HepG2 (cell line): Measurements from ENCODE around the gene TMOD3. TPM values are rescaled to one million over a fixed set of nuclear protein-coding genes. Genes with fewer than 3 reads are reported as not detected.

Experiments used
- ATAC-seq: fragments of 200-7000 bp; cut with Tn5 transposase; 3 replicates; pipeline ENCODE4 v1.9.1; 2020; ENCODE audit warnings: mild to moderate bottlenecking, moderate library complexity
- BruUV-seq: library from RNA; stranded (reverse); fragments of 400-500 nt; replicated peaks from 2 replicates; lab custom pipeline; 2021; lab: Mats Ljungman, UMichigan
- CTCF ChIA-PET: fragments of 300-600 bp; formaldehyde crosslinking; extraction: SDS; loops from one replicate; lab custom pipeline; 2021; ENCODE audit warnings: low total read pairs, inconsistent platforms, low intra/inter-chr PET ratio; lab: Yijun Ruan, JAX
- POLR2A ChIA-PET: fragments of 350-600 bp; sonication (Branson Sonifier 250); formaldehyde crosslinking; loops from one replicate; lab custom pipeline; 2020; ENCODE audit warnings: antibody characterized with exemption, inconsistent platforms; lab: Yijun Ruan, JAX
- DNase-seq: peaks from one replicate; pipeline ENCODE4 v3.0.0-alpha.2; 2015; ENCODE audit warnings: low spot score
- FAIRE-seq: peaks from 3 replicates; lab custom pipeline; 2011; peaks lifted over from hg19 to GRCh38; lab: Jason Lieb, UNC
- H2AFZ ChIP-seq: one replicate; pipeline ENCODE4 v1.6.1; 2011; ENCODE audit warnings: low read length, inconsistent platforms
- H3K27ac ChIP-seq: fragments of 300-600 bp; 3 replicates; pipeline ENCODE4 v1.8.0; 2011; ENCODE audit warnings: mixed run types, mild to moderate bottlenecking, mixed read lengths, low read length, inconsistent platforms; ENCODE audit not compliant: insufficient read depth; ENCODE audit errors: extremely low read length
- H3K27me3 ChIP-seq, 2 experiments: fragments of 200-600 bp in 1 of 2; 2 replicates in 1 of 2; 3 replicates in 1 of 2; pipeline versions ENCODE4 v1.6.0 to v1.8.0; 2011; ENCODE audit warnings: low read length in 2 of 2, mild to moderate bottlenecking in 2 of 2, moderate library complexity in 2 of 2, inconsistent platforms in 1 of 2; ENCODE audit not compliant: insufficient read depth in 2 of 2, control insufficient read depth in 1 of 2
- H3K36me3 ChIP-seq, 2 experiments: fragments of 200-600 bp in 1 of 2; replicated peaks in 1 of 2; 2 replicates in 1 of 2; 3 replicates in 1 of 2; pipeline versions ENCODE4 v1.5.1 to v1.8.0; 2011; ENCODE audit warnings: low read length in 2 of 2, inconsistent platforms in 1 of 2; ENCODE audit not compliant: insufficient read depth in 2 of 2, control insufficient read depth in 1 of 2
- H3K4me1 ChIP-seq: 2 replicates; pipeline ENCODE4 v1.5.1; 2012; ENCODE audit warnings: low read length, inconsistent platforms; ENCODE audit not compliant: insufficient read depth
- H3K4me2 ChIP-seq: 2 replicates; pipeline ENCODE4 v1.6.0; 2011; ENCODE audit warnings: low read depth, low read length, inconsistent platforms
- H3K4me3 ChIP-seq, 3 experiments: fragments of 200-600 bp in 1 of 3; sonication (generic), shearing (Covaris generic) in 1 of 3; replicated peaks in 1 of 3; 2 replicates each; pipeline ENCODE4 v1.5.1; 2011 to 2016; ENCODE audit warnings: low read length in 3 of 3, inconsistent platforms in 2 of 3, low read depth in 2 of 3, mild to moderate bottlenecking in 2 of 3, control low read depth in 1 of 3, mixed read lengths in 1 of 3; ENCODE audit not compliant: insufficient read depth in 1 of 3
- H3K79me2 ChIP-seq: one replicate; pipeline ENCODE4 v1.6.1; 2011; ENCODE audit warnings: low read length, inconsistent platforms; ENCODE audit not compliant: insufficient read depth
- H3K9ac ChIP-seq: 2 replicates; pipeline ENCODE4 v1.6.0; 2011; ENCODE audit warnings: mild to moderate bottlenecking, low read depth, low read length, inconsistent platforms; ENCODE audit not compliant: insufficient read depth
- H3K9me3 ChIP-seq: 2 replicates; pipeline ENCODE4 v1.5.1; 2012; ENCODE audit warnings: mild to moderate bottlenecking, low read length
- H4K20me1 ChIP-seq: 2 replicates; pipeline ENCODE4 v1.6.0; 2011; ENCODE audit warnings: inconsistent platforms, mild to moderate bottlenecking, low read length, moderate library complexity; ENCODE audit not compliant: insufficient read depth
- ARHGAP35 ChIP-seq: sonication (generic); formaldehyde crosslinking; IDR thresholded peaks from 2 replicates; pipeline ENCODE4 v1.9.0; 2022; ENCODE audit warnings: mild to moderate bottlenecking, inconsistent platforms, moderate library complexity, missing genetic modification reagents, borderline replicate concordance
- CEBPG ChIP-seq: IDR thresholded peaks from 2 replicates; pipeline ENCODE4 v1.6.1; 2016
- EED ChIP-seq: sonication (generic); formaldehyde crosslinking; IDR thresholded peaks from 2 replicates; pipeline ENCODE4 v1.5.0; 2020; ENCODE audit warnings: mild to moderate bottlenecking, missing genetic modification reagents
- ELF4 ChIP-seq: sonication (generic); formaldehyde crosslinking; IDR thresholded peaks from 2 replicates; pipeline ENCODE4 v1.5.0; 2020; ENCODE audit warnings: missing genetic modification reagents, mild to moderate bottlenecking, moderate library complexity, borderline replicate concordance
- FIP1L1 ChIP-seq: fragments of 200-400 bp; formaldehyde crosslinking; IDR thresholded peaks from 2 replicates; pipeline ENCODE4 v1.6.1; 2018; ENCODE audit warnings: low read depth, mild to moderate bottlenecking, low read length, moderate library complexity, borderline replicate concordance; ENCODE audit not compliant: insufficient read depth
- MAFK ChIP-seq, 2 experiments: IDR thresholded peaks in 1 of 2; conservative IDR thresholded peaks in 1 of 2; 2 replicates each; pipeline ENCODE4 v1.6.1; 2011; ENCODE audit warnings: improper control_type of control experiment in 2 of 2, low read length in 2 of 2
- NCOR1 ChIP-seq: fragments of 200-600 bp; sonication (generic); IDR thresholded peaks from 2 replicates; pipeline ENCODE4 v1.7.0; 2017; ENCODE audit warnings: antibody characterized with exemption, low read length, borderline replicate concordance
- NKX3-1 ChIP-seq: sonication (generic); formaldehyde crosslinking; IDR thresholded peaks from 2 replicates; pipeline ENCODE4 v1.5.0; 2020; ENCODE audit warnings: missing genetic modification reagents
- SETDB1 ChIP-seq: sonication (generic); formaldehyde crosslinking; IDR thresholded peaks from 2 replicates; pipeline ENCODE4 v1.5.1; 2020; ENCODE audit warnings: missing genetic modification reagents, mild to moderate bottlenecking, borderline replicate concordance
- SMARCC2 ChIP-seq: fragments of 450-650 bp; IDR thresholded peaks from 2 replicates; pipeline ENCODE4 v1.6.1; 2017; ENCODE audit warnings: antibody characterized with exemption, mild to moderate bottlenecking
- WIZ ChIP-seq: sonication (generic); formaldehyde crosslinking; IDR thresholded peaks from 2 replicates; pipeline ENCODE4 v1.5.1; 2020; ENCODE audit warnings: mild to moderate bottlenecking, missing genetic modification reagents
- ZFAT ChIP-seq: sonication (generic); formaldehyde crosslinking; conservative IDR thresholded peaks from 2 replicates; pipeline ENCODE4 v1.8.1; 2023; ENCODE audit warnings: missing genetic modification reagents, inconsistent platforms
- ZFP82 ChIP-seq: sonication (generic); formaldehyde crosslinking; IDR thresholded peaks from 2 replicates; pipeline ENCODE4 v1.5.1; 2020; ENCODE audit warnings: mild to moderate bottlenecking, missing genetic modification reagents, borderline replicate concordance
- ZNF256 ChIP-seq: sonication (generic); formaldehyde crosslinking; conservative IDR thresholded peaks from 2 replicates; pipeline ENCODE4 v1.4.0; 2020; ENCODE audit warnings: missing genetic modification reagents
- ZNF383 ChIP-seq: sonication (generic); formaldehyde crosslinking; IDR thresholded peaks from 2 replicates; pipeline ENCODE4 v1.4.0; 2020; ENCODE audit warnings: missing genetic modification reagents, mild to moderate bottlenecking, borderline replicate concordance
- ZNF530 ChIP-seq: sonication (generic); formaldehyde crosslinking; IDR thresholded peaks from 2 replicates; pipeline ENCODE4 v1.5.0; 2020; ENCODE audit warnings: low read depth, mild to moderate bottlenecking, missing genetic modification reagents
- ZNF709 ChIP-seq: sonication (generic); formaldehyde crosslinking; IDR thresholded peaks from 2 replicates; pipeline ENCODE4 v1.5.0; 2020; ENCODE audit warnings: mild to moderate bottlenecking, missing genetic modification reagents
- WGBS: methylation state at CpG from one replicate; pipeline ENCODE4 v1.1.6; 2017; ENCODE audit warnings: low lambda C conversion rate; 5-methylcytosine and 5-hydroxymethylcytosine counted together
- in situ Hi-C: cut with HindIII; loops from 2 replicates; pipeline ENCODE4 v1.10.0; 2017; ENCODE audit warnings: low pct_unique_long_range_greater_than_20kb; ENCODE audit not compliant: extremely low pct_ligation_motif_present
- intact Hi-C: fragments of 100-400 bp; cut with micrococcal nuclease; formaldehyde crosslinking; loops from one replicate; pipeline ENCODE4 v1.10.0; 2022; ENCODE audit not compliant: unreplicated experiment
- polyA plus RNA-seq, 8 experiments: library from polyadenylated mRNA; depleted of rRNA in 3 of 8; stranded (reverse) in 7 of 8; unstranded in 1 of 8; fragments of >200 nt; fragmentation: Illumina TruSeq in 4 of 8; extraction: Trizol in 4 of 8; gene quantifications; 2 replicates each; pipeline versions ENCODE4 v1.2.1 to v1.2.3, GENCODE V29; 2011 to 2016; ENCODE audit warnings: low read depth in 4 of 8, missing spikeins in 1 of 8, mixed read lengths in 1 of 8; ENCODE audit not compliant: insufficient read depth in 1 of 8
- total RNA-seq, 5 experiments: library from RNA; depleted of rRNA; stranded (reverse); fragments of >200 nt; fragmentation: Illumina TruSeq; extraction: Trizol; gene quantifications; 2 replicates each; pipeline ENCODE4 v1.2.3, GENCODE V29; 2016; ENCODE audit warnings: low read depth in 1 of 5
- TF ChIP-seq, protein P1 (sequence below): sonication (generic); formaldehyde crosslinking; IDR thresholded peaks from 2 replicates; pipeline ENCODE4 v1.4.0; 2020; ENCODE audit warnings: missing genetic modification reagents
- TF ChIP-seq, protein P2 (sequence below): sonication (generic); formaldehyde crosslinking; IDR thresholded peaks from 2 replicates; pipeline ENCODE4 v1.9.0; 2021; ENCODE audit warnings: missing genetic modification reagents, mild to moderate bottlenecking, borderline replicate concordance
- TF ChIP-seq, protein P3 (sequence below): sonication (generic); formaldehyde crosslinking; IDR thresholded peaks from 2 replicates; pipeline ENCODE4 v1.8.0; 2022; ENCODE audit warnings: missing genetic modification reagents, low read depth, mild to moderate bottlenecking, borderline replicate concordance

The TMOD3 gene
- total and polyA plus RNA-seq, 2 of the 13 experiments (the other 11 are each of a cell fraction or from before 2014, with no cell fraction given), result 5.1 to 23.2 TPM

DNA sequence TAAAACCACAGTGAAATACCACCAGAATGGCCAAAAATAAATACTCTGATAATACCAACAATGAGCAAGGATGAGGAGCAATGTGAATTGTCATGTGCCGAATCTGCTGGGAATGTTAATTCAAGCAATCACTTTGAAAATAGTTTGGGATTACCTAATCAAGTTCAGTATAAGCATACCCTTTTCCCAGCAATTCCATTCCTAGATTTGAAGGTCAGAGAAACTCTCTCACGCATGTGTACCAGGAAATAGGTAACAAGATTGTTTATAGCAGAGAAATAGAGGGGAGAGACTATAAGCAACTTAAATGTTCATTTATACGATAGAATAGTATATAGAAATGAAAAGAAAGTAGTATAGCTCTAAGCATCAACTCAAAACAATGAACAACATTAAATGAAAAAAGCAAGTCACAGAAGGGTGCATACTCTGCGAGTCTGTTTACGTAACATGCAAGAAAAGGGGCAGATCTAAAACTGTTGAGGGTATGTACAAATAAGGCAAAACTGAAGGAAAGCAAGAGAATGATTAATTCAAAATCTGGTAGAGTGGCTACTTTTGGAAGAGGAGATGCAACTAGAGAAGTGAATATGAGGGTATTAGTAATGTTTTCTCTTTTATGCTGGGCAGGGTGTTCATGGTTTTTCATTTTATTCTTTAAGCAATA is 27.4 kb downstream of the TMOD3 start:
- CTCF ChIA-PET, result no interaction called here
- no peak for ATAC-seq
- in situ Hi-C loops, result no loop called here

More for the DNA sequence above, 27.4 kb downstream of the TMOD3 start:
- H3K4me2 ChIP-seq, result no peak overlapping the region
- BruUV-seq, result no TSS peak
- intact Hi-C loops, result no loop called here
- H3K9me3 ChIP-seq, result no peaks in the 10 kb centered on the region
- H3K79me2 ChIP-seq, result peaks cover 32% of the 10 kb centered on the region
- 89% methylated on average over 5 of the region's 5 CpGs for WGBS
- H3K27ac ChIP-seq, result no peak overlapping the region
- peaks cover 33% of the 10 kb centered on the region for H3K4me1 ChIP-seq
- H3K9ac ChIP-seq, result no peak overlapping the region
- TF ChIP-seq CEBPG (CRISPR knock-in tag), result no peak
- TF ChIP-seq, protein P1, sequence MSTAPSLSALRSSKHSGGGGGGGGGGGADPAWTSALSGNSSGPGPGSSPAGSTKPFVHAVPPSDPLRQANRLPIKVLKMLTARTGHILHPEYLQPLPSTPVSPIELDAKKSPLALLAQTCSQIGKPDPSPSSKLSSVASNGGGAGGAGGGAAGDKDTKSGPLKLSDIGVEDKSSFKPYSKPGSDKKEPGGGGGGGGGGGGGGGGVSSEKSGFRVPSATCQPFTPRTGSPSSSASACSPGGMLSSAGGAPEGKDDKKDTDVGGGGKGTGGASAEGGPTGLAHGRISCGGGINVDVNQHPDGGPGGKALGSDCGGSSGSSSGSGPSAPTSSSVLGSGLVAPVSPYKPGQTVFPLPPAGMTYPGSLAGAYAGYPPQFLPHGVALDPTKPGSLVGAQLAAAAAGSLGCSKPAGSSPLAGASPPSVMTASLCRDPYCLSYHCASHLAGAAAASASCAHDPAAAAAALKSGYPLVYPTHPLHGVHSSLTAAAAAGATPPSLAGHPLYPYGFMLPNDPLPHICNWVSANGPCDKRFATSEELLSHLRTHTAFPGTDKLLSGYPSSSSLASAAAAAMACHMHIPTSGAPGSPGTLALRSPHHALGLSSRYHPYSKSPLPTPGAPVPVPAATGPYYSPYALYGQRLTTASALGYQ (CRISPR knock-in tag), result no peak
- no peak for TF ChIP-seq ZFAT (CRISPR knock-in tag)
- TF ChIP-seq MAFK (conservative IDR thresholded peaks at IDR 0.05 in 1 of 2, IDR thresholded peaks at IDR 0.05 in 1 of 2; ENCODE audit: low read length in 2 of 2), result no peak
- TF ChIP-seq ZNF709 (CRISPR knock-in tag), result no peak
- TF ChIP-seq SETDB1 (CRISPR knock-in tag), result no peak
- TF ChIP-seq NCOR1, result no peak
- no peak for TF ChIP-seq WIZ (CRISPR knock-in tag)
- TF ChIP-seq, protein P2, sequence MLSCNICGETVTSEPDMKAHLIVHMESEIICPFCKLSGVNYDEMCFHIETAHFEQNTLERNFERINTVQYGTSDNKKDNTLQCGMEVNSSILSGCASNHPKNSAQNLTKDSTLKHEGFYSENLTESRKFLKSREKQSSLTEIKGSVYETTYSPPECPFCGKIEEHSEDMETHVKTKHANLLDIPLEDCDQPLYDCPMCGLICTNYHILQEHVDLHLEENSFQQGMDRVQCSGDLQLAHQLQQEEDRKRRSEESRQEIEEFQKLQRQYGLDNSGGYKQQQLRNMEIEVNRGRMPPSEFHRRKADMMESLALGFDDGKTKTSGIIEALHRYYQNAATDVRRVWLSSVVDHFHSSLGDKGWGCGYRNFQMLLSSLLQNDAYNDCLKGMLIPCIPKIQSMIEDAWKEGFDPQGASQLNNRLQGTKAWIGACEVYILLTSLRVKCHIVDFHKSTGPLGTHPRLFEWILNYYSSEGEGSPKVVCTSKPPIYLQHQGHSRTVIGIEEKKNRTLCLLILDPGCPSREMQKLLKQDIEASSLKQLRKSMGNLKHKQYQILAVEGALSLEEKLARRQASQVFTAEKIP, result no peak
- no peak for TF ChIP-seq NKX3-1 (CRISPR knock-in tag)
- no peak for TF ChIP-seq ELF4
- TF ChIP-seq EED (CRISPR knock-in tag), result no peak
- TF ChIP-seq ZNF530, result no peak
- TF ChIP-seq SMARCC2, result no peak
- TF ChIP-seq ARHGAP35 (CRISPR knock-in tag), result no peak
- TF ChIP-seq ZNF256 (CRISPR knock-in tag), result no peak
- no peak for TF ChIP-seq ZFP82 (CRISPR knock-in tag)
- TF ChIP-seq, protein P3, sequence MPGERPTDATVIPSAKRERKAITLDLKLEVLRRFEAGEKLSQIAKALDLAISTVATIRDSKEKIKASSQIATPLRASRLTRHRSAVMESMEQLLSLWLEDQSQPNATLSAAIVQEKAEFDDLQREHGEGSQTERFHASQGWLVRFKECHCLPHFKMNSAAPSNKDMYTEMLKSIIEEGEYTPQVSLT (CRISPR knock-in tag), result no peak
- TF ChIP-seq FIP1L1, result no peak
- TF ChIP-seq ZNF383, result no peak
- no peak overlapping the region for H2AFZ ChIP-seq
- H4K20me1 ChIP-seq, result peaks cover 6% of the 10 kb centered on the region
- DNase-seq, result no peak
- POLR2A ChIA-PET, result no interaction called here
- H3K36me3 ChIP-seq, result no peaks in the 10 kb centered on the region; a peak in 1 of 5 replicates
- no peak overlapping the region for H3K4me3 ChIP-seq
- no peaks in the 10 kb centered on the region for H3K27me3 ChIP-seq
- FAIRE-seq, result no peak
